ENCODE data around the gene REC8. TPM values are rescaled to one million over a fixed set of nuclear protein-coding genes. Genes with fewer than 3 reads are reported as not detected.

REC8 gene

DNA sequence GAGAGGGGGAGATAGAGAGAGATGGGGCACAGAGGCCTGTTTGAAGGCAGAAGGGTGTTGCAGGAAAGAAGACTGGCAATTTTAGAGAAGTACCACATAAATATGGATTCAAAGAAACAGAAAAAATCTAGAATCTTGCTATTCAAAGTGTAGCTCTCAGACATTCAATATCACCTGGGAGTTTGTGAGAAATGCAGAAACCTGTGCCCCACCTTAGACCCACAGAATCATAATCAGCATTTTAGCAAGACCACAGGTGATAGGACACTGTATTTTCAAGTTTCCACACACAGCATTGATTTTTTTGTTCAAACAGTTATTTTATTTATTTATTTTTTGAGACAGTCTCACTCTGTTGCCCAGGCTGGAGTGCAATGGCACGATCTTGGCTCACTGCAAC is 57.0 kb downstream of the REC8 start:
- H2BK15ac ChIP-seq (replicated peaks; ENCODE audit: low read depth): no peak overlapping the region
- peaks cover 9% of the 10 kb centered on the region for H3K79me1 ChIP-seq (ENCODE audit: low read length)
- no peak overlapping the region for H2BK5ac ChIP-seq (ENCODE audit: low read length)
- no peak overlapping the region for H3K56ac ChIP-seq (ENCODE audit: low read length)
- no peak overlapping the region for H3K27ac ChIP-seq (ENCODE audit: low read depth, low read length)
- no peak overlapping the region for H3K4me2 ChIP-seq (ENCODE audit: low read length)
- H3K18ac ChIP-seq (ENCODE audit: low read length): no peak overlapping the region
- H4K5ac ChIP-seq (ENCODE audit: low read length): no peak overlapping the region
- no peaks in the 10 kb centered on the region for H3K27me3 ChIP-seq (ENCODE audit: insufficient read depth, low read length, poor library complexity)
- no peak for DNase-seq
- H3K23ac ChIP-seq (ENCODE audit: low read length): no peak overlapping the region
- no peak overlapping the region for H4K8ac ChIP-seq (ENCODE audit: low read depth, low read length)
- H3K4me3 ChIP-seq (ENCODE audit: low read length): no peak overlapping the region
- no CpG with 5 or more reads among the region's 1 CpG for WGBS (ENCODE audit: extremely low coverage, insufficient coverage, low lambda C conversion rate)
- no peak overlapping the region for H3K4ac ChIP-seq (ENCODE audit: low read depth, low read length)
- no peak overlapping the region for H2AK5ac ChIP-seq (ENCODE audit: low read length)
- H3K36me3 ChIP-seq (ENCODE audit: control insufficient read depth, insufficient read depth, low read length): no peaks in the 10 kb centered on the region
- H3K9ac ChIP-seq (ENCODE audit: low read length): no peak overlapping the region
- H2BK120ac ChIP-seq (ENCODE audit: low read depth, low read length): no peak overlapping the region
- peaks cover 24% of the 10 kb centered on the region for H3K79me2 ChIP-seq (ENCODE audit: control insufficient read depth, insufficient read depth, low read length)
- peaks cover 2% of the 10 kb centered on the region for H3K4me1 ChIP-seq (ENCODE audit: control insufficient read depth, low read depth, low read length)

Small RNA genes lying within 50 kb of the gene (small RNA-seq; reads per million reads assigned to genes)
- gene AL136295.4 (ENCODE audit: insufficient read depth) (not detected), gene CHMP4A (ENCODE audit: insufficient read depth) (not detected), gene IPO4 (ENCODE audit: insufficient read depth) (not detected), gene IRF9 (ENCODE audit: insufficient read depth) (not detected), gene MDP1 (ENCODE audit: insufficient read depth) (not detected), gene RNA5SP383 (ENCODE audit: insufficient read depth) (3.8 reads per million, percentile 58 among the genes with 10 or more reads in this experiment)

All from mesendoderm (in vitro differentiated cells).